Kidney (tissue), 14 donors: Measurements from ENCODE around the gene CYSTM1. TPM values are rescaled to one million over a fixed set of nuclear protein-coding genes. Genes with fewer than 3 reads are reported as not detected.

Experiments
- DNase-seq, 5 donors: peaks; one replicate each; pipeline ENCODE4 v3.0.0-alpha.2; 2013 to 2020
- FAIRE-seq: peaks from 2 replicates; lab custom pipeline; 2012; peaks lifted over from hg19 to GRCh38; lab: Jason Lieb, UNC
- H3K27ac ChIP-seq, 2 donors: one replicate each; pipeline ENCODE4 v1.7.0; 2013; ENCODE audit warnings: low read depth in 2 of 2, low read length in 2 of 2, inconsistent platforms in 1 of 2
- H3K27me3 ChIP-seq: one replicate; pipeline ENCODE4 v1.7.1; 2013; ENCODE audit warnings: low read length, inconsistent platforms; ENCODE audit not compliant: control insufficient read depth, insufficient read depth
- H3K36me3 ChIP-seq, 3 donors: one replicate each; pipeline versions ENCODE4 v1.7.0 to v1.7.1; 2013; ENCODE audit warnings: low read length in 3 of 3, control low read depth in 1 of 3, inconsistent platforms in 1 of 3; ENCODE audit not compliant: insufficient read depth in 3 of 3, control insufficient read depth in 2 of 3
- H3K4me1 ChIP-seq, 3 donors: one replicate each; pipeline versions ENCODE4 v1.7.0 to v1.7.1; 2013; ENCODE audit warnings: low read length in 3 of 3, inconsistent platforms in 1 of 3, low read depth in 1 of 3; ENCODE audit not compliant: control insufficient read depth in 2 of 3, insufficient read depth in 2 of 3
- H3K4me3 ChIP-seq, 3 donors: one replicate each; pipeline versions ENCODE4 v1.7.0 to v1.8.1; 2013; ENCODE audit warnings: low read length in 3 of 3, control low read depth in 1 of 3, inconsistent platforms in 1 of 3
- H3K9ac ChIP-seq, 3 donors: one replicate each; pipeline versions ENCODE4 v1.7.0 to v1.7.1; 2013; ENCODE audit warnings: low read length in 3 of 3, control low read depth in 1 of 3, inconsistent platforms in 1 of 3
- H3K9me3 ChIP-seq, 3 donors: one replicate each; pipeline versions ENCODE4 v1.7.0 to v1.7.1; 2013; ENCODE audit warnings: low read length in 3 of 3, control low read depth in 1 of 3, inconsistent platforms in 1 of 3; ENCODE audit not compliant: control insufficient read depth in 2 of 3, insufficient read depth in 1 of 3
- CTCF ChIP-seq: IDR thresholded peaks from 3 replicates; pipeline ENCODE4 v1.5.1; 2012; ENCODE audit warnings: mild to moderate bottlenecking, moderate library complexity, borderline replicate concordance; ENCODE audit not compliant: insufficient read depth; ENCODE audit errors: extremely low read depth
- intact Hi-C: fragments of 100-400 bp; cut with DNase I; formaldehyde crosslinking; loops from one replicate; pipeline ENCODE4 v1.11.1; 2022
- polyA plus RNA-seq: library from polyadenylated mRNA; stranded (reverse); fragments of 350-450 nt; fragmentation: Illumina TruSeq; extraction: RNeasy Lipid Tissue Mini Kit (QIAGEN cat#74804); gene quantifications from one replicate; pipeline ENCODE4 v1.2.3, GENCODE V29; 2014; ENCODE audit warnings: low read depth, low replicate concordance; ENCODE audit not compliant: insufficient read depth
- total RNA-seq: library from RNA; stranded (reverse); fragmentation: NEBNext Ultra II Directional; extraction: Animal tissue kit (Norgen Biotek cat#: 25700); gene quantifications from one replicate; pipeline ENCODE4 v1.2.1, GENCODE V29; 2021
- donor health status: control.
- donor health status: control.
- donor health status: control.
- donor health status: control.
- donor health status: control.
- donor health status: DM: yes; HTN: yes; CAD: no.
- donor health status: Normal renal cell carcinoma (clear cell type).

Gene CYSTM1
- total and polyA plus RNA-seq, 2 donors from 2014 or later: 157 to 485 TPM

- TF ChIP-seq CTCF: no peak
- intact Hi-C loops: no loop called here
- no peak for DNase-seq
- H3K27ac ChIP-seq: no peak overlapping the region
- no peak overlapping the region for H3K4me3 ChIP-seq
- no peaks in the 10 kb centered on the region for H3K27me3 ChIP-seq
- FAIRE-seq: no peak
- no peak overlapping the region for H3K9ac ChIP-seq
- H3K36me3 ChIP-seq: peaks cover 0 to 2% (median 0%) of the 10 kb centered on the region in 3 donors
- no peaks in the 10 kb centered on the region for H3K9me3 ChIP-seq
- H3K4me1 ChIP-seq: peaks cover under 1 to 13% (median 13%) of the 10 kb centered on the region in 3 donors
Observed at GRCh38 chr5:140235791-140236551, 61.0 kb downstream of the CYSTM1 start.

DNA sequence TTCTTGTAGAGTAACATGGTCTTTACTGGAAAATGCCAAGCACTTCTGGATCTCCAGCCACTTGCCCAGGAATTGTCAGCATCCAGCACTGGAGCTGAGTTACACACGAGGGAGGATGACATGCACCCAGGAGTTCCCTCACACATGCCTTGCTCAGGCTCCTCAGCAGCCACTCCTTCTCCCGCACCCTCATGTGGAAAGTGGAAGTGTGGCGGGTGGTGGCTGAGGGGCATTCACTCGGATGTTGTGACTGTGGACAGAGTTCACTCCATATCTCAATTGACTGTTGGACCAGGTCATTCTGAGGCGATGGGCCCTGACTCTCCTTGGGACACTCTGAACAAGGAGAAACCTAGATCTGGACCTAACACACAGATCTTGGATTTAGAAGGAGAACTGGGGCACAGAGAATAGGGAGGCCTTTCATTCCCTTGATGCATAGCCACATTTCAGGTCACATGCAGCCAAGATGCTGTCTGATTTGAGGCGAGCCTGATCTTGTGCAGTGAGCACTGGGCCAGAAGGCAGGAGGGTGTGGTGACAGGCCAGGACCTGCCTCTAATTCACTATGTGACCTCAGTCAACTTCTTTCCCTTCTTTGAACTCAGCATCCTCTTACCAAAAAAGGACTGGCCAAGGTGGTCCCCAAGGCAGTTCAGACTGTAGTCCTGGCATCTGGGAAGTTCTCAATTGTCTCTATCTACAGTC is 62.1 kb downstream of the CYSTM1 start:
- Histone ChIP-seq H3K4me3 (no peak overlapping the region), H3K27ac (no peak overlapping the region), H3K36me3 (peaks cover 0 to 2% (median 0%) of the 10 kb centered on the region in 3 donors), H3K9ac (no peak overlapping the region), H3K27me3 (no peaks in the 10 kb centered on the region), H3K9me3 (no peaks in the 10 kb centered on the region), H3K4me1 (peaks cover 5 to 24% (median 23%) of the 10 kb centered on the region in 3 donors)
- FAIRE-seq (no peak), DNase-seq (no peak)
- intact Hi-C loops: no loop called here
- TF ChIP-seq CTCF: no peak

GRCh38 chr5:140238756-140239155 is 63.8 kb downstream of the CYSTM1 start:
- Histone ChIP-seq H3K4me1 (peaks cover 5 to 37% (median 37%) of the 10 kb centered on the region in 3 donors), H3K36me3 (peaks cover 0 to 4% (median 3%) of the 10 kb centered on the region in 3 donors), H3K9me3 (no peaks in the 10 kb centered on the region), H3K27me3 (no peaks in the 10 kb centered on the region), H3K4me3 (no peak overlapping the region), H3K27ac (no peak overlapping the region), H3K9ac (no peak overlapping the region)
- FAIRE-seq (no peak), DNase-seq (no peak)
- no peak for TF ChIP-seq CTCF
- intact Hi-C loops: no loop called here
